GF-D8 (cell line): ENCODE results near the gene ZNF773.
"Not testable (repeated sequence)": the region's sequence is repeated elsewhere in the genome, so short reads cannot be mapped to it uniquely, and the experiment has no call there.

Experiments used
- DNase-seq: peaks from one replicate; lab custom pipeline; 2025; lab: John Stamatoyannopoulos, UW

The ZNF773 gene

DNA sequence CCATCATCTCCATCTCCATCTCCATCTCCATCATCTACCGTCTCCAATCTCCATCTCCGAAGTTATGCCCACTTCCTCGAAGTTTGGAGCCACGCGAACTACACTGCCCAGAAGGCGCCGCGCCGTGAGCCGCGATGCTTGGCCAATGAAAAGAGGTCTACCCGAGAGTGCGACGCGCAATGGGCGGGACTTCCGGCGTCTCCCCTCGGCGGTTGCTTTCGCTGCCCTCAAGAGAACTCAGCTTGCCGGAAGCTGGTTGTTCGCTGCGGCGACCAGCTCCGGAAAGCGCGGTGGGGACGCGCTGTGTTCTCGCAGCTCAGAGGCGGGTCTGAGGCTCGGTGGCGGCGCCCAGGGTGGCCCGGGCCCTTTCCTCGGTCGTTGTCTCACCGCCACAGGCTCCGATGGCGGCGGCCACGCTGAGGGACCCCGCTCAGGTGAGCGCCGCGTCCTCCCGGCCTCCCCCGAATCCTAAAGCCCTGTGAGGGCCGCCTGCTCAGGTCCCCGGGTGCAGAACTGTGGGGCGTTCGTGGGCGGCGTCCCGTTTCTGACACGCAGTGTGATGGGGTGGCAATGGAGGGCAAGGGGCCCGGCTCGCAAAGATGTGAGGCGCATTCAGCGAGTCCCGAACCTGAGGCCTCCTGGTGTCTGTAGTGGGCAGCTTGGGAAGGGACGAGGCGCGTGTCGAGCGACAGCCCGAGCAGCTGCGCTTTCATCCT is at the start of gene ZNF773:
Gene ZNF773, plus strand, starts transcription at position 259 of the 716 bp plus-strand sequence. Its CDS starts 143 bp downstream, at position 402.
- DNase-seq = peak; percentile 77

DNA sequence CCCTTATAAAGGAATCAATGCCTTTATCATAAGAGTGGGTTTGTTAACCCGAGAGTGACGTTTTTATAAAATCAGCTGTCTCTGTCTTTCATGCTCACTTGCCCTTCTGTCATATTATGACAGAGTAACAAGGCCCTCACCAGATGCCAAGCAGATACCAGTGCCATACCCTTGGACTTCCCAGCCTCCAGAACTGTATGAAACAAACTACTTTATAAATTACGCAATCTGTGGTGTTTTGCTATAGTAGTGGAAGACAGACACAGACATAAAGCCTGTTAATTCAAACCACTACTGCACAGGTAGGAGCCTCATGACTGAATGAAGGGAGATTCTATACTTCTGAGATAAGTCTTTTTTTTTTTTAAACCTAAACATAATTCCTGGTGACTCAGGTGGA is 47.4 kb upstream of the ZNF773 start:
- no peak for DNase-seq

DNA sequence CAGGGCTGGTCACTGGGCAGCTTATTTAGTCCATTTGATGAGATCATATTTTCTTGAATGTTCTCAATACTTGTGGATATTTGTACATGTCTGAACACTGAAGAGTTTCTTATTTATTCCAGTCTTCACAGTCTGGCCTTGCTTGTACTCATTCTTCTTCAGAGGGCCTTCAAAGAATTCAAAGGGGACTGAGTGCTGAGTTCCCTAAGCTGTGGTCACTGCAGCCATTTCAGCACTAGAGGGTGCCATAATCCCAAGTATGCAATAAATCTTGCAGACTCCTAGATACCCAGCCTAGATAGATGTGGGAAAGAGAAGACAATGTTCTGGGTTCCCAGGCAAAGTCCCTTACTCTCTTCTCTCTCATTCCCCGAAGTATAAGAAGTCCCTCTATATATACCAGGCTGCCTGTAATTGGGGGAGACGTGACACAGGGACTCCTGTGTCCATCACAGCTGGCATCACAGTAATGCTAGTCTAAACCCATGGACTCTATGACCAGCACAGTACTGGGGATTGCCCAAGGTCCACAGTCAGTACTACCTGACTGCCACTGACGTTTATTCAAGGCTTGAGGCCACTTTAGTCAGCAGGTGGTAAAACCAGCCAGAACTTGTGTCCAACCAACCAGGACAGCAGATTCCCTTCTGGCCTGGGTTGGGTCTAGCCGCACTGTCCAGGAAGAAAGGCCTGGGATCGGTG is 33.9 kb upstream of the ZNF773 start:
- peak; percentile 9 for DNase-seq

DNA sequence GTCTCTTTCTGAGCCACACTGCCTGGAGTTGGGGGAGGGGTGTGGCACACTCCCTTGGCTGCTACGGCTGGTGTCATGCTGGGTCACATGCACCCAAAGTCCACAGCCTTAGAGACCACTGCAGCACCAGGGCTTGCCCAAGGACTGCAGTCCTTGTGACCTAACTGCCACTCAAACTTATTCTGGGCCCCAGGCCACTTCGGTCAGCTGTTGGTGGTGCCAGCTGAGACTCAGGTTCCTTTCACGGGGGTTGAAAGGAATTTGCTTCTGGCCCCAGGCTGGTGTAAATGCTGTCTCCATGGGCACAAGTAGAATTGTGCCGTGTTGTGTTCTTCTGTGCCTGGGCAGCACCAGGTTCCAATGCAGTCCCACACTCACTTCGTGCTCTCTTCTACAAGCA is 33.2 kb upstream of the ZNF773 start:
- DNase-seq = no peak

DNA sequence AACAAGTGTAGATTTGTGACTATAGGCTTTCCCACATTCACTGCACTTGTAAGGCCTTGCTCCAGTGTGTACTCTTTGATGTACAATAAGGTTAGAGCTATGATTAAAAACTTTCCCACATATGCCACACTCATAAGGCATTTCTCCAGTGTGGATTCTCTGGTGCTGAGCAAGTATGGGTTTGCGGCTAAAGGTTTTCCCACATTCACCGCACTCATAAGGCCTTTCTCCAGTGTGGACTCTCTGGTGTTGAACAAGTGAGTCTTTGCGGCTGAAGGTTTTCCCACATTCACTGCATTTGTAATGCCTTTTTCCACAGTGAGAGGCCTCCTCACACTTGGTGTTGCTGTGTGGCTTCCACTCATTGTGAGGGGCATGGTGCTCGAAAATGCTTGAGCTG is 26.1 kb upstream of the ZNF773 start:
- no peak for DNase-seq

DNA sequence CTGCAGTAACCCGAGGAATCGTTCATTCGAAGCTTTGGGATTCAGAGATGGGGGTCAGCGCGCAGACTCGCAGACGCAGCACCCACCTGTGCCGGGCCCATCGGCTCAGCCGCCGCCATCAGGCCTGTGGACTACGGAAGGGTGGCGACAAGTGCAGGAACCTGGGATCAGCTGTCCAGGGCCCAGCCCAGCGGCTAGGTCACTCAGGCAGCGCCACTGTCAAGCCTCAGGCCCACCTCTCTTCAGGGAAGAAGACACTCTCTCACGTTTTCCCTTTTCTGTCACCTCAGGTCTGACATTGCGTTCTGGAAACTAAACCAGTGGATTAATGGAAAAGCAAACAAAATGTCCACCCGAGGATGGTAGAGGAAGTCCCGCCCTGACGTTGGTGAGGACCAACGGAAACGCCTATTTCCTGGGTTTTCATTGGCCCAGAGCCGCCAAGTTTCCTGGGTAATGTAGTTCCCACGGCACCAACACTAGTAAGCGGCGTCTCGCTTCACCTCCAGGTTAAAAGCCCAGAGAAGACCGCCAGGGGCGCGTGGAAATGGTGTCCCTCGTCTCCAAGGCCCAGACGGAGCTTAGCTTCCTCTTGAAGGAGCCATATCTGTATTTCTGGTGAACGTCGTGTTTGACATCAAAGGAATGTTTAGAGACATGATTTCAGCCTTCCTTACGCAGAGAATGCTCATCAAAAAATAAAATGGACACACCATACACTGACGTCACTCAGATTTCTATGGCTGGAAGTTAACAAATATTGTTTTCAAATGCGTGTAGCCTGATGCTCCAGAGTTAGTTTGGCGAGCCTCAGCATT is 22.3 kb upstream of the ZNF773 start, which contains the start of gene ZNF772:
Gene ZNF772, minus strand, starts transcription at position 376 of the 818 bp plus-strand sequence. Its CDS starts 257 bp downstream, at position 119.
- peak; percentile 87 for DNase-seq

DNA sequence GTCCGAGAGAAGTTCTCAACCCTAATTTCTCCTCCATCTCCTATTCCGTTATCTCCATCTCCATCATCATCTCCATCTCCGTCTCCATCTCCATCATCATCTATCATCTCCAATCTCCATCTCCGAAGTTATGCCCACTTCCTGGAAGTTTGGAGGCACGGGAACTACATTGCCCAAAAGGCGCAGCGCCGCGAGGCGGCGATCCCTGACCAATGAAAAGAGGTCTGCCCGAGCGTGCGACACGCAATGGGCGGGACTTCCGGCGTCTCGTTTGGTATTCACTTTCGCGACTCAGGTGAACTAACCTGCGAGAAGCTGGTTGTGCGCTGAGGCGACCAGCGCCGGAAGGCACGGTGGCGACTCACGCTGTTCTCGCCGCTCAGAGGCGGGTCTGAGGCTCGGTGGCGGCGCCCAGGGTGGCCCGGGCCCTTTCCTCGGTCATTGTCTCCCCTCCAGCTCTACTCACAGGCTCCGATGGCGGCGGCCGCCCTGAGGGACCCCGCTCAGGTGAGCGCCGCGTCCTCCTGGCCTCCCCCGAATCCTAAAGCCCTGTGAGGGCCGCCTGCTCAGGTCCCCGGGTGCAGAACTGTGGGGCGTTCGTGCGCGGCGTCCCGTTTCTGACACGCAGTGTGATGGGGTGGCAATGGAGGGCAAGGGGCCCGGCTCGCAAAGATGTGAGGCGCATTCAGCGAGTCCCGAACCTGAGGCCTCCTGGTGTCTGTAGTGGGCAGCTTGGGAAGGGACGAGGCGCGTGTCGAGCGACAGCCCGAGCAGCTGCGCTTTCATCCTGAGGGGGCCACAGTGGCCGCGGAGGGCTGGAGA is 12.1 kb upstream of the ZNF773 start, which contains the start of gene ZNF419:
Gene ZNF419, plus strand, starts transcription at position 274 of the 822 bp plus-strand sequence. Its CDS starts 201 bp downstream, at position 475.
- DNase-seq = peak; percentile 49

DNA sequence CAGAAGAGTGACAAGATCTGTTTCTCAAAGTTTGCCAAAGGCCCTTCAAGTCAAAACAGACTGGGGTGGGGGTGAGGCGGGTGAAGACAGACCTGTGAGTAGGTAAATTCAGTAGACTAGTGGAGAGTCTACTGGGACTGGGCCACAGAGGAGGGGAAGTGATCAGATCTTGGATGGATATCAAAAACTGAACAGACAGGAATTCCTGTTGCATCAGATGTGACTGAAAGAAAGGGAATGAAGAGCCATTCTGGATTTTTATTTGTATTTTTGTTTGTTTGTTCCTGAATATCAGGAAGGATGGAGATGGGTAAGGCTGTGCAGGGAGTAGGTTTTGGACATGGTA is 11.5 kb upstream of the ZNF773 start:
- not testable (repeated sequence) for DNase-seq

DNA sequence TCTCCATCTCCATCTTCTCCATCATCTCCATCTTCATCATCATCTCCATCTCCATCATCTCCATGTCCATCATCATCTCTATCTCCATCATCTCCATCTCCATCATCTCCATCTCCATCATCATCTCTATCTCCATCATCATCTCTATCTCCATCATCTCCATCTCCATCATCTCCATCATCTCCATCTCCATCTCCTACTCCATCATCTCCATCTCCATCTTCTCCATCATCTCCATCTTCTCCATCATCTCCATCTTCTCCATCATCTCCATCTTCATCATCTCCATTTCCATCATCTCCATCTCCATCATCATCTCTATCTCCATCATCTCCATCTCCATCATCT is 432 bp upstream of the ZNF773 start:
- not testable (repeated sequence) for DNase-seq

DNA sequence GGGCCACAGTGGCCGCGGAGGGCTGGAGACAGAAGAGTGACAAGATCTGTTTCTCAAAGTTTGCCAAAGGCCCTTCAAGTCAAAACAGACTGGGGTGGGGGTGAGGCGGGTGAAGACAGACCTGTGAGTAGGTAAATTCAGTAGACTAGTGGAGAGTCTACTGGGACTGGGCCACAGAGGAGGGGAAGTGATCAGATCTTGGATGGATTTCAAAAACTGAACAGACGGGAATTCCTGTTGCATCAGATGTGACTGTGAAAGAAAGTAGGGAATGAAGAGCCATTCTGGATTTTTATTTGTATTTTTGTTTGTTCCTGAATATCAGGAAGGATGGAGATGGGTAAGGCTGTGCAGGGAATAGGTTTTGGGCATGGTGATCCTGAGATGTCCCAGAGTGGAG is 662 bp downstream of the ZNF773 start:
- DNase-seq = peak; percentile 6

DNA sequence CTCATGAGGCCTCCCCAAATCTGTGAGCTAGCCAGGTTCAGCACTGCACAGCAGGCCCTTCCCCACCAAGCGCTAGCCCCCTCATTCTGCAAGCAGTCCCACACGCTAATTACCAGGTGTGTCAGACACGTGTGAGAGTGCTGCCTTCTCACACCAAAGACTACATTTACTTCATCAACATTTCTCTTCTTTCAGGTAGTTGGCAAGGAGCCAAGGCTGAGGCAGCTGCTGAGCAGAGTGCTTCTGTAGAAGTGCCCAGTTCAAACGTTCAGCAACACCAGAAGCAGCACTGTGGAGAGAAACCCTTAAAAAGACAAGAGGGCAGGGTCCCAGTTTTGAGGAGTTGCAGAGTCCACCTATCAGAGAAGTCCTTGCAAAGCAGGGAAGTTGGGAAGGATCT is 6.4 kb downstream of the ZNF773 start:
- no peak for DNase-seq

DNA sequence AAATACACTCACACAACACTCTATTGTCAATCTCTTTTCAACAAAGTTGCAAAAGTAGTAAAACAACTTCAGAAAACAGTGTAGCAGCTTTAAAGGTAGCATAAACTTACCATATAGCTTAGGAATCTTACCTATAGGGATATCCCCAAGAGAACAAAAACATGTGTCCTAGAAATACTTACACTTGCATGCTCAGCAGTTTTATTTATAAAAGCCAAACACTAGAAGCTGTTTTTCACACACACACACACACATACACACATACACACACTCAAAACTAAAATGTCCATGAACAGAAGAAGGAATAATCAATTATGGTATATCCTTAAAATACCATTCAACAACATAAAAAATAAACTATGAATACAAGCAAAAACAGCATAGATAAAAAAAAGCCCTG is 11.7 kb downstream of the ZNF773 start:
- DNase-seq = no peak

DNA sequence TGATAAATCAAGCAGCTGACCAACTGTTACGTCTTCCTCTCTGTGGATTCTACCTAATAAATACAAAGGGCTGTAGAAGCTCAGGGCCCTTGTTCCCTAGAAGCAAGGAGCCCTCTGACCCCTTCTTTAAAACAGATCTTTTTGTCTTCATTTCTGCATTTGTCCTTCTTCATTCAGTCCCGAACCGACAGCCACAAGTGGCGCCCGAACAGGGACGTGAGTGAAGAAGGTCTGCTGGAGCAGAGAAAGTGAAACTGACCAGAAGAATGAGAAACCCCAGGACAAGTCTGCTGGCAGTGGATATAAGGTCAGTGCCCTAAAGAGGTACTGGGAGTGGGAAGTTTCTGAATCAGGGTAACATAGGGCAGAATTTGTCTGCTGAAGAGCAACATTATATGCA is 13.1 kb downstream of the ZNF773 start:
- no peak for DNase-seq

DNA sequence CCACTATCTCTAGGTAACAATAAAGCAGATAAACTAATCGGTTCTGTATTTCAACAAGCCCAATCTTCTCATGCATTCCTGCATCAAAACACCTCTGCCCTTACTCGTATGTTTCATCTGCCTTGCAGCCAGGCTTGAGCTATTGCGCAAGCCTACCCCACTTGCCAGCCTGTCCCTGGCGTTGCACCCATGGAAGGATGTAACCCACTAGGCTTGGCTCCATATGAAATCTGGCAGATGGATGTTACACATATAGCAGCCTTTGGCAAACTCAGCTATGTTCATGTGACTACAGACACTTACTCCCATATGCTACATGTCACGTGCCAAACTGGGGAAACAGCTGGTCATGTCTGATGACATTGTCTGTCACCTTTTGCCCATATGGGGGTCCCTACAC is 15.5 kb downstream of the ZNF773 start:
- DNase-seq = no peak

DNA sequence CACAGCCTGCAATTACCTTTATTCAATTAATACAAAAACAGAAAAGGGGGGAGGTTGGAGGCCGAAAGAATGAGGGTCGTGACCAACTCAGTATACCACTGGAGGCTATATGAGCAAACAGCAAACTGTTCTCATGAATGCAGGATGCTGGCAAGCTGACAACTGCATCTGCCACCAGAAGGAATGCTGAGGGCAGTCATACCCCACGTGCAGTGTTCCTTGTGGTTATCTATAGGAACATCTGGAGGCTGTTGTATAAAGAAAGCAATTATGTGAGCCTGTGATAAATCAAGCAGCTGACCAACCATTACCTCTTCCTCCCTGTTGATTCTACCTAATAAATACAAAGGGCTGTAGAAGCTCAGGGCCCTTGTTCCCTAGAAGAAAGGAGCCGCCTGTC is 18.3 kb downstream of the ZNF773 start:
- DNase-seq = not testable (repeated sequence)

DNA sequence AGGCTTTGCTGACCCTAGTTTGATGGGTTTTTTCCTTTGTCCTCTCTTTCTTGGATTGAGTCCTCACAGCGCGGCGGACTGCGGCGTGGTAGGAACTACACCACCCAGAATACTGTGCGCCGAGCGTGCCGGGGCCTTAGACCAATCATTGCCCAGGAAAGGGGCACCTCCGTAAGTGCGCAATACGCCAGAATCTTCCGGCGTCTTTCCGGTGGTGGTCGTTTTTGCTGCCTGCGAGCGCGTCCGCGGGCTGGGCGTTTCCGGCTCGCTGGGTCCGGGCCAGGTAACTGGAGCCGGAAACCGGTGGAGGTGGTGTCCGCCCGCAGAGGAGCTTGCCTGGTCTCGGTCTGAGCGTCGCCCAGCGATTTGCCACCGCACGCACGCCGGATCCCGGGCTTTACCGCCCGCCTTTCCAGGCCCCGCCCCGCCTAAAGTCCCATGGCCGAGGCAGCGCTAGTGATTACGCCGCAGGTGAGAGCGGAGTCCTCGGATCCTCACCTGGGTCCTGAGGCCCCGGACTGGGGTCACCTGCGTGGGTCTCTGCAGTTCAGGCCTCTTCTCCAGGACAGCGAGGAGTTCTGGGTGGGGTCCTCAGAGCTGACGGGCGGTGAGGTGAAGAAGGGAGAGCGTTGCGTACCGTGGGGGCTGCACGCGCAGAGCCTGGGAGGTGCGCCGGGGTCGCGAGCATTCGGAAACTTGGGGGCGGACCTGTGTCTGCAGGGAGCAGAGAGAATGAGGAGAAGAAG is 27.6 kb downstream of the ZNF773 start, which contains the start of gene ZNF549:
Gene ZNF549, plus strand, starts transcription at position 221 of the 746 bp plus-strand sequence. Its CDS starts 218 bp downstream, at position 439.
- DNase-seq = peak; percentile 67

DNA sequence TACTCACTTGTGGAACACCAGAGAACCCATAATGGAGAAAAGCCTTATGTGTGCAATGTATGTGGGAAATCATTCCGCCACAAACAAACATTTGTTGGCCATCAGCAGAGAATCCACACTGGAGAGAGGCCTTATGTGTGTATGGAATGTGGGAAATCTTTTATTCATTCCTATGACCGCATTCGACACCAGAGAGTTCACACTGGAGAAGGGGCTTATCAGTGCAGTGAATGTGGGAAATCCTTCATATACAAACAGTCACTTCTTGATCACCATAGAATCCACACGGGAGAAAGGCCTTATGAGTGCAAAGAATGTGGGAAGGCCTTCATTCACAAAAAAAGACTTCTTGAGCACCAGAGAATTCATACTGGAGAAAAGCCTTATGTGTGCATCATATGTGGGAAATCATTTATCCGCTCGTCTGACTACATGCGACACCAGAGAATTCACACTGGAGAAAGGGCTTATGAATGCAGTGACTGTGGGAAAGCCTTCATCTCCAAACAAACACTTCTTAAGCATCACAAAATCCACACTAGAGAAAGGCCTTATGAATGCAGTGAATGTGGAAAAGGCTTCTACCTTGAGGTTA is 38.3 kb downstream of the ZNF773 start:
- DNase-seq = no peak

DNA sequence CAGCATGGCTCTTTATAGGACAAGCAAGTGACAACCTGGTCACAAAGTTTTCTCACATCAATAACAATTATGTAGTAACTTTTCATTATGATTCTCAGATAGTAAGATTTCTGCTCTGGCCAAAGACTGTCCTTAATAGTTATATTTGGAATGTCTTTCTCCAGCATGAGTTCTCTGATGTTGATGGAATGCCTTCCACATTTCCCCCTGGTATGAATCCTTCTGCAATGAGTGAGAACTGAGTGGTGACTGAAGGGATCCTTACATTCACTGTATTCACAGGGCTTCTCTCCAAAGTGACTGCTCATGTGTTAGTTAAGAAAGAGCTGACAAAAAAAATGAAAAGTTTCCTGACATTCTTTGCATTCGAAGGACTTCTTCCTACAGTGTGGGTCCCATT is 46.8 kb downstream of the ZNF773 start:
- DNase-seq = no peak

DNA sequence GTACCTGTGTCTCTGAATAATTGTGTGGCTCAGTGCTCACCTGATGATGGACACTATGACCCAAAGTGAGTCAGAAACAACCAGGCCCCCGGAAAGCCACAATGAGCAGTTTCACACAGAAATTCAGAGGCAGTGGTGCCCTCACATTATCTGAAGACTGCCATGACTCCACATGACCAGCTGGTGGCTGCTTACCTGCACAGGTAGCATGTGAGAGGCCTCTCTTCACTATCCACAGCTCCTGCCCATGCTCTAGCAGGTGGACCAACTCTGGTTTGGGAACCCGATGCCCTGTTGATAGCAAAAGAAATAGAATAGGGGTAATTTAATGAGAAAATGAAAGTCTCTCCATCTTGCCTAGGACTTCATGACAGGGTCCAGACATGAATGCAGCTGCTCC is 52.7 kb downstream of the ZNF773 start:
- no peak for DNase-seq

DNA sequence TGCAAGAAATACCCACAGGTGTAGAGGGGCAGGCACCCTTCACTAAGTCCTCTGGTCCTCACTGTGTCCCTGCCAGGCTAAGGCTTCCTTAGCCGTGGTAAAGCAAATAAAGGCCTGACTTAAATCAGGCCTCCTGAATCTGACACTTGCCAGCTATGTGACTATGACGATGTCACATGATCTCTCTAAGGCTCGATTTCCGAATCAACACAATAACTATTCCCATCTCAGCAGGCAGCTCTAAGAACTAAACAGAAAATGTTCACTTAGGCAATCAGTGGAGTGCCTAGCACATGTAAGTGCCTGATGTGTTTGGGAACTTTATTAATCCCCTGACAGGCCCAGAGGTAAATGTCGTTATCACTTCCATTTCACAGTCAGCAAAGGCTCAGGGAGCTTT is 57.9 kb downstream of the ZNF773 start:
- no peak for DNase-seq
